ENCODE results near the gene ST6GAL2. TPM values are rescaled to one million over a fixed set of nuclear protein-coding genes. Genes with fewer than 3 reads are reported as not detected.

Gene ST6GAL2
- total RNA-seq, 4 donors from 2014 or later: 0.04 to 1.3 (median 0.82) TPM

DNA sequence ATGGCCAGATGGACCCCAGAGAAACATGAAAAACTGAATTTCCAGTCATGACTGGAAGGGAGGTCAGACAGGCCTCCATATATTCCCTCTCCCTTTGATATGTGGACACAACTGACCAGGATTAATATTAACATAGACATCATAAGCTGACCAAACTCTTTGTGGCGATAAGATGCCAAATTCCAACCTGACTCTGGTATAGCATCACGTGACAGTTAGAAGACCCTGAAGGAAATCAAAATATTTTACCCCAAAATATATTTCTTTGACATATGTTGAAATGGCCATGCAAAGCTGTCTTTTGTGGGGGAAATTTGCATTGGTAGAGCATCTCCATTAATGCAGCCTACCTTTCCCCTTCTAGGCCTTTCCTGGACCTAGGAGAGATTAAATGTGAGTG lies 36.7 kb downstream of the ST6GAL2 start:
- H3K4me3 ChIP-seq (ENCODE audit: low read depth, poor library complexity, severe bottlenecking): no peak overlapping the region
- intact Hi-C loops (cut with DNase I; ENCODE audit: low total_unique reads): no loop called here
- 97 to 98% methylated on average over 2 of the region's 2 CpGs for WGBS, 2 donors
- TF ChIP-seq POLR2A (IDR thresholded peaks at IDR 0.05): no peak
- TF ChIP-seq, protein P1, sequence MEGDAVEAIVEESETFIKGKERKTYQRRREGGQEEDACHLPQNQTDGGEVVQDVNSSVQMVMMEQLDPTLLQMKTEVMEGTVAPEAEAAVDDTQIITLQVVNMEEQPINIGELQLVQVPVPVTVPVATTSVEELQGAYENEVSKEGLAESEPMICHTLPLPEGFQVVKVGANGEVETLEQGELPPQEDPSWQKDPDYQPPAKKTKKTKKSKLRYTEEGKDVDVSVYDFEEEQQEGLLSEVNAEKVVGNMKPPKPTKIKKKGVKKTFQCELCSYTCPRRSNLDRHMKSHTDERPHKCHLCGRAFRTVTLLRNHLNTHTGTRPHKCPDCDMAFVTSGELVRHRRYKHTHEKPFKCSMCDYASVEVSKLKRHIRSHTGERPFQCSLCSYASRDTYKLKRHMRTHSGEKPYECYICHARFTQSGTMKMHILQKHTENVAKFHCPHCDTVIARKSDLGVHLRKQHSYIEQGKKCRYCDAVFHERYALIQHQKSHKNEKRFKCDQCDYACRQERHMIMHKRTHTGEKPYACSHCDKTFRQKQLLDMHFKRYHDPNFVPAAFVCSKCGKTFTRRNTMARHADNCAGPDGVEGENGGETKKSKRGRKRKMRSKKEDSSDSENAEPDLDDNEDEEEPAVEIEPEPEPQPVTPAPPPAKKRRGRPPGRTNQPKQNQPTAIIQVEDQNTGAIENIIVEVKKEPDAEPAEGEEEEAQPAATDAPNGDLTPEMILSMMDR (IDR thresholded peaks at IDR 0.05): no peak
- DNase-seq (ENCODE audit: low spot score in 2 of 2): peak in 1 of 2 donors; percentile 2

DNA sequence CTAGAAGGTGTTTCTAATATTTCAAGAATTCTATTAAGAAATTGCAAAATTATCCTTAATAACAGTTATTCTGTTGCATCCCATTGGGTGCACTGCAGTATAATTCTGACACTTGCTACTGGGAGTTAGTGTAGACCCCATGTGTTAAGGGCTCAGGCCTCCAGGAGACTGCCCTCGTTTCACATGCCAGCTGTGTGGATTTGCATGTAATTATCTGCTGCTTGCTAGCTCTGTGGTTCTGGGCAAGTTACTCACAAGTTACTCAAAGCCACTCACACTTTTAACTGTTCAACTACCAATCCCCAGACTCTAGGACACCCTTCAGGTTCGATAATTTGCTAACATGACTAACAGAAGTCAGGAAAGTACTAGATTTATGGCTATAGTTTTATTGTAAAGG lies 38.6 kb downstream of the ST6GAL2 start:
- peak in 1 of 2 donors; percentile 9 for DNase-seq (ENCODE audit: low spot score in 2 of 2)
- no peak overlapping the region for H3K4me3 ChIP-seq (ENCODE audit: low read depth, poor library complexity, severe bottlenecking)
- 56 to 65% methylated on average over 2 of the region's 2 CpGs for WGBS, 2 donors
- intact Hi-C loops (cut with DNase I; ENCODE audit: low total_unique reads): no loop called here
- TF ChIP-seq, protein P1 (IDR thresholded peaks at IDR 0.05): no peak
- TF ChIP-seq POLR2A (IDR thresholded peaks at IDR 0.05): no peak

DNA sequence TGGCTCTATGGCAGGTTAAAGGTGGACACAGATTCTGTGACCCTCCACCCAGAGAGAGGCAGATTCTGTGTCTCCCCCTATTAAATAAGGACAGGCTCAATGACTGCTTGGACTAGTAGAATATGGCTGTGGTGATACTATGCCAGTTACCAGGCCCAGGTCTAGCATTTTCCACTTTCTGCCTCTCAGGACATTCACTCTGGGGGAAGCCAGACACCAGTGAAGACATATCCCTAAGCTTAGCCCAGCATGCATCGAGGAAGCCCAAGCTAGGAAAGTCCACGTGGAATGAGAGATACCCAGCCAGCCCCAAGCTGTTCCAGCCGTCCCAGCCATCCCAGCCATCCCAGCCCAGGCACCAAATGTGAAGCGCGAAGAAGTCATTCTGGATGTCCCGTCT lies 40.3 kb downstream of the ST6GAL2 start:
- 97 to 98% methylated on average over 5 to 6 of the region's 6 CpGs for WGBS, 2 donors
- intact Hi-C loops (cut with DNase I; ENCODE audit: low total_unique reads): no loop called here
- DNase-seq (ENCODE audit: low spot score in 2 of 2): peak in 1 of 2 donors; percentile 34

DNA sequence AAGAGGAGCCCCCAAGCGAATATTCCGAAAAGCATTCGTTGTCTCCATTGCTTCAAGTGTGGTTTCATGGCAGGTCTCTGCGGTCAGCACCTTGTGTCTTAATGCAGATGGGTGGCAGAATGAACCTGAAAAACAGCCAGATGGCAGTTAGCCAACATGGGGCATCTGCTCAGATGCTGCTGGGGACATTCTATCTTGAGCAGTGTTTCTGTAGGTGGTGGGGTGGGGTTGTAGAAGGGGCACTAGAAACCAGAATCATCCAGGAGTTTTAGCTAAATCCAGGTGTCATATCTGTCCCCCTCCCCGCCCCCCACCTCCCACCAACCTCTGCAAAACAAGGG lies 42.1 kb downstream of the ST6GAL2 start:
- intact Hi-C loops (cut with DNase I; ENCODE audit: low total_unique reads): no loop called here
- no peak overlapping the region for H3K4me3 ChIP-seq (ENCODE audit: low read depth, poor library complexity, severe bottlenecking)
- TF ChIP-seq, protein P1 (IDR thresholded peaks at IDR 0.05): no peak
- no peak for TF ChIP-seq POLR2A (IDR thresholded peaks at IDR 0.05)
- 93 to 98% methylated on average over 5 of the region's 5 CpGs for WGBS, 2 donors
- DNase-seq (ENCODE audit: low spot score in 2 of 2): peak in 1 of 2 donors; percentile 12

More for the DNA sequence above, 40.3 kb downstream of the ST6GAL2 start:
- no peak for TF ChIP-seq POLR2A (IDR thresholded peaks at IDR 0.05)
- TF ChIP-seq, protein P1 (IDR thresholded peaks at IDR 0.05): no peak
- no peak overlapping the region for H3K4me3 ChIP-seq (ENCODE audit: low read depth, poor library complexity, severe bottlenecking)

DNA sequence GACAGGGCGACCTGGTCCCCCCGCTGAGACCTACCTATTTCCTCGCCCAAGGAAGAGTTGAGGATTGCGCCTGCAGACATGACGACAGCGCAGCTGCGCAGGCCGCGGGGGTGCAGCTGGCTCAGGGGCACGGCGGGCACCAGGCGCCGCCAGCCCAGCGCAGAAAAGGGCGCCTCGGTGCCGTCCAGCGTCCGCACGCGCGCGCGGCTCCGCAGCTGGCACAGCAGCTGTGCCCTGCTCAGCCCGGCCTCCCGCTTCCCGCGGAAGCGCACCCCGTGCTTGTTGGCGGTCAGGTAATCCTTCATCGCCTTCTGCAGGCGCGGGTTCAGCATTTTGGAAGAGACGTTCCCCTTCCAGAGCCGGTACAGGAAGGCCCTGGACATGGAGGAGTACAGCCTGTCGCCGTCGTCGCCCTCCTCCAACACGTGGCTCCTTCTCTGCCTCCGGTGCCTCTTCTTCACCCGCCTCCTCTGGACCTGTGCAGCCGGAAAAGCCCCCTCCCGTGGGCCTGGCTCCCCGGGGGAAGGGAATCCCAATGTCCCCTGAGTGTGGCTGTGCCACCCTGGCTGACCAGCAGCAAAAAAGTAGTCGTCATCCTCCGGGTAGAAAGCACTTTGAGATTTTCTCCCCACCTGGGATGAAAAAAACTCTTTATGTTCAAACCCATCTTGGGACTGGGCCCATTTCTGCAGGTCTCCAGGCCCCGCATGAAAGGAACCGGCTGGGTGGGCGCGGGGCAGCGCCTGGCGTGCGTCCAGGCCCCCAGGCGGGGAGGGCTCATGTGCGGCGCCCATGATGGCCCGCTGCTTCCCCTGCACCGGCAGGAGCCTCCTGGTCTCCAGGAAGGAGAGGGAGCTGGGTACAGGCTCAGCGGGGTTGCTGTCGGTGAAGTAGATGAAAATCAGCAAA lies 42.7 kb downstream of the ST6GAL2 start:
- 93 to 97% methylated on average over 37 to 46 of the region's 63 CpGs for WGBS, 2 donors
- peak in 1 of 2 donors; percentile 53 for DNase-seq (ENCODE audit: low spot score in 2 of 2)
- no peak overlapping the region for H3K4me3 ChIP-seq (ENCODE audit: low read depth, poor library complexity, severe bottlenecking)
- TF ChIP-seq, protein P1 (IDR thresholded peaks at IDR 0.05): no peak
- TF ChIP-seq POLR2A (IDR thresholded peaks at IDR 0.05): no peak
- intact Hi-C loops (cut with DNase I; ENCODE audit: low total_unique reads): no loop called here

All from lower leg skin (tissue), 4 donors.